Esophagus muscularis mucosa (tissue), 4 donors: Measurements from ENCODE around the gene TBC1D14. TPM values are rescaled to one million over a fixed set of nuclear protein-coding genes. Genes with fewer than 3 reads are reported as not detected.
"Not testable (repeated sequence)": the region's sequence is repeated elsewhere in the genome, so short reads cannot be mapped to it uniquely, and the experiment has no call there.

ENCODE experiments used
- DNase-seq: peaks from one replicate; pipeline ENCODE4 v3.0.0-alpha.2; 2017; ENCODE audit errors: extremely low spot score
- H3K27ac ChIP-seq, 4 donors: fragments of 200-600 bp; sonication (generic); replicated peaks in 1 of 4; 1 replicate in 3 of 4; 2 replicates in 1 of 4; pipeline ENCODE4 v1.5.1; 2016 to 2019; ENCODE audit warnings: mild to moderate bottlenecking in 1 of 4
- H3K27me3 ChIP-seq, 4 donors: fragments of 200-600 bp; sonication (generic); one replicate each; pipeline versions ENCODE4 v1.5.1 to v1.6.0; 2016 to 2019
- H3K36me3 ChIP-seq, 4 donors: fragments of 200-600 bp; sonication (generic); one replicate each; pipeline ENCODE4 v1.5.1; 2016 to 2019
- H3K4me1 ChIP-seq, 4 donors: fragments of 200-600 bp; sonication (generic); one replicate each; pipeline ENCODE4 v1.5.1; 2016 to 2019
- H3K4me3 ChIP-seq, 4 donors: fragments of 200-600 bp; sonication (generic); 1 replicate in 2 of 4; 2 replicates in 2 of 4; pipeline ENCODE4 v1.5.1; 2016 to 2019; ENCODE audit warnings: mild to moderate bottlenecking in 4 of 4, moderate library complexity in 1 of 4
- H3K9me3 ChIP-seq, 4 donors: fragments of 200-600 bp; sonication (generic); 1 replicate in 3 of 4; 2 replicates in 1 of 4; pipeline ENCODE4 v1.5.1; 2016 to 2019
- CTCF ChIP-seq, 3 experiments: fragments of 200-600 bp in 2 of 3; fragments of 450-650 bp in 1 of 3; sonication (generic) in 2 of 3; IDR thresholded peaks; one replicate each; pipeline ENCODE4 v1.5.1; 2017 to 2019; ENCODE audit warnings: antibody characterized with exemption in 3 of 3, mild to moderate bottlenecking in 2 of 3, moderate library complexity in 1 of 3
- EP300 ChIP-seq: sonication (generic); formaldehyde crosslinking; IDR thresholded peaks from one replicate; pipeline ENCODE4 v1.6.1; 2017; ENCODE audit warnings: antibody characterized with exemption
- POLR2A ChIP-seq: fragments of 450-650 bp; IDR thresholded peaks from one replicate; pipeline ENCODE4 v1.6.1; 2017; ENCODE audit warnings: antibody characterized with exemption, moderate library complexity, mild to moderate bottlenecking, low read depth
- POLR2AphosphoS5 ChIP-seq, 2 donors: sonication (generic); formaldehyde crosslinking; IDR thresholded peaks; one replicate each; pipeline ENCODE4 v1.6.1; 2017; ENCODE audit warnings: antibody characterized with exemption in 2 of 2
- WGBS: methylation state at CpG from one replicate; pipeline ENCODE4 v1.1.5; 2018; 5-methylcytosine and 5-hydroxymethylcytosine counted together
- intact Hi-C: fragments of 100-400 bp; cut with DNase I; formaldehyde crosslinking; loops from one replicate; pipeline ENCODE4 v1.15.1; 2023
- total RNA-seq, 4 donors: library from RNA; depleted of rRNA; stranded (reverse); fragments of >200 nt; gene quantifications; one replicate each; pipeline versions ENCODE4 v1.1.0 to v1.2.1, GENCODE V29; 2016

TBC1D14 gene
- total RNA-seq, 4 donors from 2014 or later = 37.0 to 49.4 (median 44.2) TPM

GRCh38 chr4:6888506-6889071 is 21.0 kb upstream of the TBC1D14 start:
- 76% methylated on average over 8 of the region's 15 CpGs for WGBS
- Histone ChIP-seq H3K4me3 (no peak overlapping the region), H3K27me3 (no peaks in the 10 kb centered on the region), H3K36me3 (peaks cover 0 to 11% (median 3%) of the 10 kb centered on the region in 4 donors), H3K9me3 (no peaks in the 10 kb centered on the region), H3K27ac (no peak overlapping the region), H3K4me1 (peaks cover 31 to 40% (median 38%) of the 10 kb centered on the region in 4 donors)
- DNase-seq = no peak
- intact Hi-C loops = no loop called here
- no peak for TF ChIP-seq EP300

DNA sequence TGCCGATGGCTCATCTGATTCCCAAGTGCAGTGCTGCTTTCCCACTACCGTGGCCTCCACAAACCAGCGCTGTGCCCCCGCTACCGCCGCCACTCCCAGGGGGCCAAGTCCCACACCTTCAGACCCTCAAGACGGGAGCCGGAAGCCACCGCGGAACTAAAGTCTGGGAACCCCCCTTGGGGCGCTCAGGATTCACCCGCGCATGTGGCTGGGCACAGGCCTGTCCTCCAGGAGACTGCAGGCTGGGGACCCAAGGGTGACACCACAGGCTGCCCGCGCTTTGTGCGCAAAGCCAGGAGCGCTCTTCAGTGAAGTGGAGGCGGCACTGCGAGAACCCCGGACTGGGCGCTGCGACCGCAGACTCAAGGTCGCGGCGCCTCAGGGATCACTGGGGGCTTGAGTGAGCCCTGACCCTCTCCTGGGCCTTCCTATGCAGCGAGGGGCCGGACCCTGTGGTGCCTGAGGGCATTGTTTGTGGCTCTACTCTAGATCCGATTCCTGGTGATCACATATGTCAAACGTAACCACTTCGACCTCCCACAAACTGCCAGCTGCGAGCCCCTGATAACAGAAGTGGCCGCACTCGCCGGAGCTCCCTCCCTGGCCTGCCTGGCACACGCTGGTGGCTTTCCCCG is 20.4 kb upstream of the TBC1D14 start:
- intact Hi-C loops = no loop called here
- DNase-seq = no peak
- WGBS = 89% methylated on average over 13 of the region's 37 CpGs
- Histone ChIP-seq H3K27me3 (no peaks in the 10 kb centered on the region), H3K36me3 (peaks cover 0 to 5% (median under 1%) of the 10 kb centered on the region in 4 donors), H3K27ac (no peak overlapping the region), H3K9me3 (no peaks in the 10 kb centered on the region), H3K4me1 (peaks cover 31 to 40% (median 38%) of the 10 kb centered on the region in 4 donors), H3K4me3 (no peak overlapping the region)
- TF ChIP-seq CTCF (IDR thresholded peaks at IDR 0.05) = no peak
- no peak for TF ChIP-seq POLR2A
- no peak for TF ChIP-seq POLR2AphosphoS5 (IDR thresholded peaks at IDR 0.05)
- TF ChIP-seq EP300 = no peak

- DNase-seq = no peak
- H3K4me1 ChIP-seq = peaks cover 31 to 40% (median 38%) of the 10 kb centered on the region in 4 donors
- no peak overlapping the region for H3K27ac ChIP-seq
- WGBS = 86% methylated on average over 9 of the region's 15 CpGs
- no peak overlapping the region for H3K4me3 ChIP-seq
- no peak for TF ChIP-seq CTCF (IDR thresholded peaks at IDR 0.05)
- TF ChIP-seq POLR2AphosphoS5 (IDR thresholded peaks at IDR 0.05) = no peak
- no peak for TF ChIP-seq POLR2A
- TF ChIP-seq EP300 = no peak
- H3K27me3 ChIP-seq = no peaks in the 10 kb centered on the region
- no peaks in the 10 kb centered on the region for H3K9me3 ChIP-seq
- intact Hi-C loops = no loop called here
- no peaks in the 10 kb centered on the region for H3K36me3 ChIP-seq
Observed at GRCh38 chr4:6889736-6890324, 19.8 kb upstream of the TBC1D14 start.

GRCh38 chr4:6890358-6890757 is 19.3 kb upstream of the TBC1D14 start:
- Histone ChIP-seq H3K9me3 (no peaks in the 10 kb centered on the region), H3K4me1 (peaks cover 30 to 40% (median 37%) of the 10 kb centered on the region in 4 donors), H3K27me3 (no peaks in the 10 kb centered on the region), H3K4me3 (no peak overlapping the region), H3K36me3 (no peaks in the 10 kb centered on the region), H3K27ac (no peak overlapping the region)
- 98% methylated on average over 3 of the region's 3 CpGs for WGBS
- no peak for DNase-seq
- intact Hi-C loops = no loop called here
- TF ChIP-seq CTCF (IDR thresholded peaks at IDR 0.05) (no peak), EP300 (no peak), POLR2A (no peak), POLR2AphosphoS5 (IDR thresholded peaks at IDR 0.05) (no peak)

DNA sequence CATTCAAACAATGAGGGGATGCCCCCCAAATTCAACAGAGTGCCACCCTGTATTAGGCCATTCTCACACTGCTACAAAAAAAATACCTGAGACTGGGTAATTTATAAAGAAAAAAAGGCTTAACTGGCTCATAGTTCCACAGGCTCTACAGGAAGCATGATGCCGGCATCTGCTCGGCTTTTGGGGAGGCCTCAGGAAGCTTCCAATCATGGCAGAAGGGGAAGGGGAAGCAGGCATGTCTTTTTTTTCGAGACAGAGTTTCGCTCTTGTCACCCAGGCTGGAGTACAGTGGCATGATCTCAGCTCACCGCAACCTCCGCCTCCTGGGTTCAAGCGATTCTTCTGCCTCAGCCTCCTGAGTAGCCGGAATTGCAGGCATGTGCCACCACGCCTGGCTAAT is 18.7 kb upstream of the TBC1D14 start:
- WGBS = 93% methylated on average over 7 of the region's 9 CpGs
- DNase-seq, H3K27ac ChIP-seq, H3K27me3 ChIP-seq, H3K36me3 ChIP-seq, H3K9me3 ChIP-seq, H3K4me3 ChIP-seq, intact Hi-C loops: not testable (repeated sequence)
- peaks cover 24 to 34% (median 31%) of the 10 kb centered on the region in 4 donors for H3K4me1 ChIP-seq
